Smooth muscle cell (in vitro differentiated cells): ENCODE measurements around the gene CHADL. TPM values are rescaled to one million over a fixed set of nuclear protein-coding genes. Genes with fewer than 3 reads are reported as not detected.

ENCODE experiments used
- DNase-seq: peaks from one replicate; lab custom pipeline; 2025; ENCODE audit not compliant: unreplicated experiment; lab: John Stamatoyannopoulos, UW
- H2AFZ ChIP-seq: fragments of 200-600 bp; sonication (generic); 2 replicates; pipeline ENCODE4 v1.6.0; 2016; ENCODE audit warnings: antibody characterized with exemption, low read depth, mild to moderate bottlenecking
- H3F3A ChIP-seq: fragments of 200-600 bp; sonication (generic); 2 replicates; pipeline ENCODE4 v1.6.0; 2017; ENCODE audit warnings: antibody characterized with exemption, low read depth
- H3K27ac ChIP-seq: fragments of 200-600 bp; sonication (generic); 2 replicates; pipeline ENCODE4 v1.5.1; 2016; ENCODE audit warnings: low read depth, mild to moderate bottlenecking
- H3K27me3 ChIP-seq: fragments of 200-600 bp; sonication (generic); 2 replicates; pipeline ENCODE4 v1.6.1; 2016; ENCODE audit warnings: low read depth, mild to moderate bottlenecking
- H3K36me3 ChIP-seq: fragments of 200-600 bp; sonication (generic); 2 replicates; pipeline ENCODE4 v1.5.1; 2016; ENCODE audit warnings: low read depth
- H3K4me1 ChIP-seq: fragments of 200-600 bp; sonication (generic); 2 replicates; pipeline ENCODE4 v1.5.1; 2016; ENCODE audit warnings: low read depth
- H3K4me2 ChIP-seq: fragments of 200-600 bp; sonication (generic); 2 replicates; pipeline ENCODE4 v1.6.0; 2016; ENCODE audit warnings: mild to moderate bottlenecking
- H3K4me3 ChIP-seq: fragments of 200-600 bp; sonication (generic); 2 replicates; pipeline ENCODE4 v1.5.1; 2016; ENCODE audit warnings: mild to moderate bottlenecking
- H3K79me2 ChIP-seq: fragments of 200-600 bp; sonication (generic); 2 replicates; pipeline ENCODE4 v1.6.0; 2016; ENCODE audit warnings: low read depth, mild to moderate bottlenecking
- H3K9ac ChIP-seq: fragments of 200-600 bp; sonication (generic); 2 replicates; pipeline ENCODE4 v1.6.0; 2016; ENCODE audit warnings: low read depth
- H3K9me3 ChIP-seq: fragments of 200-600 bp; sonication (generic); replicated peaks from 2 replicates; pipeline ENCODE4 v1.5.1; 2016; ENCODE audit warnings: low read depth
- H4K20me1 ChIP-seq: fragments of 200-600 bp; sonication (generic); 2 replicates; pipeline ENCODE4 v1.6.0; 2016; ENCODE audit warnings: low read depth
- CTCF ChIP-seq: fragments of 200-600 bp; sonication (generic); IDR thresholded peaks from 2 replicates; pipeline ENCODE4 v1.5.1; 2017; ENCODE audit warnings: borderline replicate concordance, mild to moderate bottlenecking, antibody characterized with exemption; ENCODE audit not compliant: insufficient read depth, poor library complexity, severe bottlenecking
- WGBS: methylation state at CpG from one replicate; pipeline ENCODE4 v1.1.7; 2016; ENCODE audit warnings: low lambda C conversion rate; 5-methylcytosine and 5-hydroxymethylcytosine counted together
- polyA plus RNA-seq: library from polyadenylated mRNA; unstranded; fragments of >200 nt; fragmentation: Nextera tagmentation; extraction: Ambion mirVana; gene quantifications from 2 replicates; pipeline ENCODE4 v1.2.1, GENCODE V29; 2016
- total RNA-seq: library from RNA; depleted of rRNA; stranded (reverse); fragments of >200 nt; gene quantifications from 2 replicates; pipeline ENCODE4 v1.2.3, GENCODE V29; 2014

Gene CHADL
- total and polyA plus RNA-seq, 2 experiments from 2014 or later = 0.17 TPM; not detected in 1

GRCh38 chr22:41238570-41239442, 1.9 kb downstream of the CHADL start:
- DNase-seq = no peak
- H3K9me3 ChIP-seq = no peaks in the 10 kb centered on the region
- H3K36me3 ChIP-seq = no peaks in the 10 kb centered on the region
- no peak overlapping the region for H2AFZ ChIP-seq
- no peak overlapping the region for H3K9ac ChIP-seq
- WGBS = 93% methylated on average over 32 of the region's 32 CpGs
- H3K79me2 ChIP-seq = no peaks in the 10 kb centered on the region
- TF ChIP-seq CTCF = no peak
- no peaks in the 10 kb centered on the region for H3K27me3 ChIP-seq
- H3K4me3 ChIP-seq = no peak overlapping the region
- H3K27ac ChIP-seq = no peak overlapping the region
- H3F3A ChIP-seq = no peaks in the 10 kb centered on the region
- no peaks in the 10 kb centered on the region for H3K4me1 ChIP-seq
- no peak overlapping the region for H3K4me2 ChIP-seq
- no peaks in the 10 kb centered on the region for H4K20me1 ChIP-seq

- WGBS = 31% methylated on average over 71 of the region's 97 CpGs
These were observed 2.8 kb downstream of the CHADL start for GRCh38 chr22:41237707-41238569.

GRCh38 chr22:41237036-41237706, 3.6 kb downstream of the CHADL start:
- Histone ChIP-seq H3K27me3 (no peaks in the 10 kb centered on the region), H3K36me3 (no peaks in the 10 kb centered on the region), H3K9me3 (no peaks in the 10 kb centered on the region), H3K4me3 (peak overlapping the region; percentile 51), H3K79me2 (no peaks in the 10 kb centered on the region), H4K20me1 (no peaks in the 10 kb centered on the region), H3K9ac (no peak overlapping the region), H3K27ac (no peak overlapping the region), H3K4me1 (no peaks in the 10 kb centered on the region), H2AFZ (peak overlapping the region; percentile 3), H3K4me2 (peak overlapping the region; percentile 90), H3F3A (no peaks in the 10 kb centered on the region)
- no peak for TF ChIP-seq CTCF
- DNase-seq = no peak
- WGBS = 64% methylated on average over 33 of the region's 33 CpGs

More at GRCh38 chr22:41237707-41238569, 2.8 kb downstream of the CHADL start:
- no peak for DNase-seq
- no peaks in the 10 kb centered on the region for H3K79me2 ChIP-seq
- H3K9me3 ChIP-seq = no peaks in the 10 kb centered on the region
- H3K27me3 ChIP-seq = no peaks in the 10 kb centered on the region
- no peaks in the 10 kb centered on the region for H3F3A ChIP-seq
- no peaks in the 10 kb centered on the region for H4K20me1 ChIP-seq
- H3K4me2 ChIP-seq = peak overlapping the region; percentile 90
- H3K9ac ChIP-seq = no peak overlapping the region
- H3K4me1 ChIP-seq = no peaks in the 10 kb centered on the region
- H3K36me3 ChIP-seq = no peaks in the 10 kb centered on the region
- peak; percentile 28 for TF ChIP-seq CTCF
- H2AFZ ChIP-seq = peak overlapping the region; percentile 3
- no peak overlapping the region for H3K27ac ChIP-seq
- peak overlapping the region; percentile 51 for H3K4me3 ChIP-seq
